NCI-H2227 (cell line): ENCODE data around the gene CINP.
"Not testable (repeated sequence)": the region's sequence is repeated elsewhere in the genome, so short reads cannot be mapped to it uniquely, and the experiment has no call there.

ENCODE experiments used
- DNase-seq: peaks from one replicate; lab custom pipeline; 2025; ENCODE audit not compliant: unreplicated experiment; lab: John Stamatoyannopoulos, UW

Gene CINP

GRCh38 chr14:102321456-102322422, 41.0 kb downstream of the CINP start:
- DNase-seq = no peak

DNA sequence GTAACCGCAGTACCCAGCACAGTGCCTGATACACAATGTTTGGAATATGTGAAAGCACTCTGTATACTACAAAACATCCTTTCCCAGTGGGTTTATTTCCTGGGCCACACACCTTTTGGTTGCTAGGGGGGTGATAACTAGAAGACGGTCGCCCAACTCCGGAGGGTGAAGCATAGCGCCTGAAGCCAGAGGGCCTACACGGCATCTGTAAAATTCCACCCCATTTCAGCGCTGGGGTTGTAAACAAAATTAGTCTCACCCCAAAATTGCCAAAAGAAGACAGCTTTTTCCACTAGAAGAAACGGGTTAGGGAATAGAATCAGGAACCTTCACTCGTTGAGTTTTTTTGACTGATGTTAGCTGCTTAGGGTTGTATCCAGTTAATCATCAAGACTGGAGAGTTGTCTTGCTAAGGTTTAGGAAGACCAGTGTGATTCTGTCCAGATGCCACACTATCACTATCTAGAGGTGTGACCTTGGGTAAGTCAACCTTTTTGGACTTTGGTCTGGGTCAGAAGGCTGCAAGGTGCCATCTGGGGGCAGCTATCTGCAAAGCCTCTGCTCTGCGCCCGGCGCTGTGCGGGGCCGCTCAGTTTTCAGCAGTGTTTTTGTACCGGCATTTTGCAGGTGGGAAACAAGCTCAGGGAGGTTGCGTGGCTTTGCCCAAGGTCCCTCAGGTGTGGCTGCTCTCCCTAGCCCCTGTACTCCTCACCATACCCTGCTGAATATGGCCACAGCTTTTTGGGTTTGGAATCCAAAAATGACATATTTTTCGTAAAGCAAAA, 41.8 kb downstream of the CINP start:
- DNase-seq = no peak

GRCh38 chr14:102320033-102320660, 42.5 kb downstream of the CINP start:
- peak; percentile 42 for DNase-seq

DNA sequence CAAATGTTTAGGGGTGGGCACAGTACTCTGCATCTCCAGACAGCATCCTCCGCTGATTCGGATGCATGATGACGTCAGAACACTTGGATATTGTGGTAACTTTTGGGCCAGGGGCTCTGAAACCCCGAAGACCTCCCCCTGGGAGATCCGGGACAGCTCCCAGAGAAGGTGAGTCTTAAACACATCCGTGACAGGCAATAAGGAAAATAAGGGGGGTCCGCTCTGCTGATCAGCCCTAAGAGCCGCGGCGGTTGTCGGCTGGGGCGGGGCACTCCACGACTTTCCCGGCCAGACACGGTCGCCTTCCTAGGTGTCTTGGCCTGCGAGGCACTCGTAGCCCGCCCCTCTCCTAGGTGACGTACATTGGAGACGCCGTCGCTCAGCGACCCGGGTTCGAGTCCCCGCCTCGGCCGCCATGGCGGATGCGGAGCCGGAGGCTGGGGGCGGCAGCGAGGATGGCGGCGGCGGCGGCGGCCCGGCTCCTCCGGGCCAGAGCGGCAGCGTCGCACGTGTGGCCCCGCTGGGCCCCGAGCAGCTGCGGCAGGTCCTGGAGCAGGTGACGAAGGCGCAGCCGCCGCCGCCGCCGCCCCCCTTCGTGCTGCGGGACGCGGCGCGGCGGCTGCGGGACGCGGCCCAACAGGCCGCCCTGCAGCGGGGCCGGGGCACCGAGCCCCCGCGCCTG, 43.2 kb downstream of the CINP start, which contains the start of gene ZNF839:
TSS of gene ZNF839 (plus strand) at position 396 of the 682 bp plus-strand sequence. CDS start at position 416, 20 bp downstream.
- peak; percentile 93 for DNase-seq

DNA sequence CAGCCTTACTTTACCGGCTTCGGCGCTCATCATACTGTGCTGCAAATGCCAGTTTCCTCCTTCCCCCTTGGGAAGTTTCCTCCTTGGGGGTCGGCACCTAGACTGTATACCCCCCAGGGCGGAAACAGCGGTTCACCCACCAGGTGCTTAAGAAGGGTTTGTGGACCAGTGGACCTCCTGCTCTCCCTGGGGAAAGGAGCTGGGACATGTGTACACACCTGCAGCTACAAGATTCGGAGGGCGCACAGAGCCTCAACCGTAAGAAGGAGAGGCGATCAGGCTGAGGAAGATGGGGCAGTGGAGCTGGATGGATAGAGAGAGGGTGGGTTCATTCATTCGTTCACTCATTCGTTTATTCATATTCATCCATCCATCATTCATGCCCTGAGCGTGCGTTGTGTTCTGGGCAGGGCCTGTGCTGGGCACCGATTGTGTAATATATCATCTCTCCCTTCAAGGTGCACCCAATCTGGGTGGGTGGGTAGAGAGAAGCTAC, 43.9 kb downstream of the CINP start:
- DNase-seq = no peak

GRCh38 chr14:102317564-102318248, 45.0 kb downstream of the CINP start:
- DNase-seq = peak; percentile 48

DNA sequence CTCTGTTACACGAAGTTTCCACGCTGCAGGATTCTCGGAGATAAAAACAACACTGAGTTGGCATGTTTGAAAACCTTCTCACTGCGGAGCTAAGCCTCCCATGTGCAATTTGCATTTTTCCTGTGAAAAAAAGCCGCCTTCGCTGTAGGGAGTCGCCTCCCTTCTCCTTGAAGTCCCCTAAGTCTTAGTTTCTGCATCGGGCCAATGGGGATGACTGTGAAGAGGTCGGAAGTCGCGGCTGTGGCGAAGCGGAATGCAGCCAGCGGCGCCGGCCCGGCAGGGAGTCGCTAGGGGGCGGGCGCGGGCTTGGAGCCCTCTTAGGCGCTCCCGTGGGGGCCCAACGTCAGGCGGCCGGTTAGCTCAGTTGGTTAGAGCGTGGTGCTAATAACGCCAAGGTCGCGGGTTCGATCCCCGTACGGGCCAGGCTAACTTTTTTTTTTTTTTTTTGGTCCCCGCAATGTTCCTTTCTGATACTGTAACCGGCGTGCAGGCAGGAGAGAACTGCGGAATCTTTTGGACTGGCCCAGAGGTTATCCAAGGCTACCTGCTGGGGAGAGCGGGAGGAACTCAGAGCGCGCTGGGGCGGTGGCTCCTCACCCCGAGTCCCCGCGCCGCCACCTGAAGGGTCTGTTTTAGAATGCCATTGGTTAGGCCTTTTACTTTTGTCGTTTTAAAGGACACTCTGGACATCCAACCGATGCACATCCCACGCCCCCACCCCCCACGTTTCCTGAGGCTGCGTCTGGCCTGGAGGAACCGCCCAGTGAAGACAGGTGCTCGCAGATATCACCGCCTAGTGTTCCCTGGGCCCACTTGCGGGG, 45.7 kb downstream of the CINP start:
- peak; percentile 90 for DNase-seq

- peak; percentile 84 for DNase-seq
Measured at GRCh38 chr14:102316338-102316742, 46.4 kb downstream of the CINP start.

- DNase-seq = no peak
Measured at GRCh38 chr14:102315121-102315520, 47.6 kb downstream of the CINP start.

DNA sequence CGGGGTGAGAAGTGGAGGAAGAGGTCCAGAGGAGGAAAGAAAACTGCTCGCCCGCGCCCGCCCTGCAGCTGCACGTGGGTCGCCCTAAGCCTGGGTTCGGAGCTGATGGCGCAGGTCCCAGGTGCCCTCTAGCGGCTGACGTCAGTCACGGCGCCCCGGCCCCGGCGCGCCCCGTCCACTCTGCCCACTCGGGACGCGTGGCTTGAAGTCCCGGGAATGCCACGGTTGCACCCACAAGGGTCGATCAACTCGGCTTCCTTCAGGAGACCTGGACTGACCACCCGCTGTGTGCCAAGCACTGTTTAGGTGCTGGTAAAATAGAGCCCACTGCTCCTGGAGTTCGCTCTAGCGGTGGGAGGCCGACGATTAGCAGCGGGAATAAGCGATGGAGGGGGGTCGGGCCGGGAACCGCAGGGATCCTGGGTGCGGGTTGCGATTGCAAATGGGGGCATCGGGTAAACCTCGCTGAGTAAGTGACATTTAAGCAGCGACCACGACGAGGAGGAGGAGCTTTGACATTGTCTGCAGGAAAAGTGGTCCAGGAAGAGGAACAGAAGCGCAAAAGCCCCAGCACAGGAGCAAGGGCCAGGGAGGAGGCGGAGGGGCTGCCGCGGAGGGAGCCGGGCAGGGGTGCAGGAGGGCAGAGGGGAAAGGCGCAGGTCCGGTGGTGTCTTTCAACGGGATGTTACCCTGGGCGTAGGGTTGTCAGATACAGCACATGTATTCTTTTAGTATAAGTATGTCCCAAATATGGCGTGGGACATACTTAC, 48.3 kb downstream of the CINP start:
- peak; percentile 81 for DNase-seq

DNA sequence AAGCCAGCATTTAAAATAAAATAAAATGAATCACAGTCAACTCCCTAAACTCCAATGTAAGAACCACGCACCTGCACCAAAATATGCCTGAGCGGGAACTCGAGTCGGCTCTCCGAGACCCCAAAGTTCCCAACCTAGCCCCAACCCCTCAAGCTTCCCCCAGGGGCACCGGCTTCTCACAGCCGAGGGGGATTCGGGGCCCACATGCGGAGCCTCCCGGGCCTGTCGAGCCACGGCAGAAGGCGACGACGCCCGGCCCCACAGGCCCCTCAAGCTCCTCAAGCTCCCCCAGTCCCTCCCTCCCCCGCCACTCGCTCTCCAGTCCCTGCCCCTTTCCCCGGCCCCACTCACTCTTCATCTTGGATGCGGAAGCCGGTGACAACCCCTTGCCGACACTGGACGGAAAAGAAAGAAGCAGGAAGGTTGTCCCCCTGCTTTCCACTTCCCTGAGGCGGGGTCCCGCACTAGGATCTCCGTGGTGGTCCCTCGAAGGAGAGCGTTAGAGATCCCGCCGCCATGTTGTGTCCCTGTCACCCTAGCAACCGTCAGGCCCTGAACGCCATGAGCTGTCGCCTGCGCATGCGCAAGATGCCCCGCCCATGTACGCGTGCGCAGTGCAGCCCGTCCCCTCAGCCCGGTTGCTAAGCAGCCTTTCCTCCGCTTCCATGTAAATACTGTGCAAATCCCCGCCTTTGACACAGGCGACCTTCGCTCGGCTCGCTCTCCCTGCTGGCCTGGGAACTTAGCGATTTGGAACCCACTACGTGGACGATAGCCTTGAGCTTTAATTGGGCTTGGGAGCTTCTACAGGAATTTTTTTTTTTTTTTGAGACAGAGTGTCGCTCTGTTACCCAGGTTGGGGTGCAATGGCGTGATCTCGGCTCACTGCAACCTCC, 57.8 kb downstream of the CINP start, which contains the start of gene MOK:
TSS of gene MOK (minus strand) at position 554 of the 896 bp plus-strand sequence. CDS start at position 358, 196 bp downstream.
- DNase-seq = peak; percentile 97

GRCh38 chr14:102303664-102304063, 59.0 kb downstream of the CINP start:
- no peak for DNase-seq

DNA sequence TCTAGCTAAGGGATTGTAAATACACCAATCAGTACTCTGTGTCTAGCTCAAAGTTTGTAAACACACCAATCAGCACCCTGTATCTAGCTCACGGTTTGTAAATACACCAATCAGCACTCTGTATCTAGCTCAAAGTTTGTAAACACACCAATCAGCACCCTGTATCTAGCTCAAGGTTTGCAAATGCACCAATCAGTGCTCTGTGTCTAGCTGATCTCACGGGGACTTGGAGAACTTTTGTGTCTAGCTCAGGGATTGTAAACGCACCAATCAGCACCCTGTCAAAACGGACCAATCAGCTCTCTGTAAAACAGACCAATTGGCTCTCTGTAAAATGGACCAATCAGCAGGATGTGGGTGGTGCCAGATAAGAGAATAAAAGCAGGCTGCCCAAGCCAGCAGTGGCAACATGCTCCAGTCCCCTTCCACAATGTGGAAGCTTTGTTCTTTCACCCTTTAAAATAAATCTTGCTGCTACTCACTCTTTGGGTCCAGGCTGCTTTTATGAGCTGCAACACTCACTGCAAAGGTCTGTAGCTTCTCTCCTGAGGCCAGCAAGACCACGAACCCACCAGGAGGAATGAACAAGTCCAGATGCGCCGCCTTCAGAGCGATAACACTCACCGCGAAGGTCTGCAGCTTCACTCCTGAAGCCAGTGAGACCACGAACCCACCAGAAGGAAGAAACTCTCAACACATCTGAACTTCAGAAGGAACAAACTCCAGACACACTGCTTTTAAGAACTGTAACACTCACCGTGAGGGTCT, 64.2 kb downstream of the CINP start:
- DNase-seq = not testable (repeated sequence)
